PC-9 (cell line): ENCODE measurements around the gene FANCL.

Source experiments
- EZH2 ChIP-seq: fragments of 200-600 bp; sonication (generic); IDR thresholded peaks from 2 replicates; pipeline ENCODE4 v1.8.0; 2017; ENCODE audit warnings: antibody characterized with exemption, low read depth
- TF ChIP-seq, protein P1 (sequence below): fragments of 200-600 bp; sonication (generic); conservative IDR thresholded peaks from 2 replicates; pipeline ENCODE4 v1.6.1; 2017; ENCODE audit warnings: mixed run types, antibody characterized with exemption, mild to moderate bottlenecking, moderate library complexity

DNA sequence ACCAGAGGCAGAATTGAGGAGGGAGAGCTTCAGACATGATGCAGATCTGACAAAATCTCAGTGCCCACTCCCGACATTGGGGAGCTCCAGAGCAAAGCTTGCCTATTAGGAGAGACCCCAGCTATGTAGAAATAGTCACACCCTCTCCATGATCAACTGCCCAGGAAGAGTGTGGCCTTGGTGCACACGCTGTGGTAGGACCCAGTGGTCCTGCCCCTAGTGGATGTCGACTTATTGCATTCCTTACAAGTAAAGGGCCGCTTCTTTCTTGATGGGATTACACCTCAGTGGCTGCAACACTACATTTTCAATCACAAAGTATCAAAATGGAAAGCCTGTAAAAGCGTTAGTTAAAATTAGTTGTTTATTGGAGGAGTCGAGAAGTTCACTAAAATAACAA lies 130.4 kb downstream of the FANCL start:
- no peak for TF ChIP-seq EZH2
- TF ChIP-seq, protein P1, sequence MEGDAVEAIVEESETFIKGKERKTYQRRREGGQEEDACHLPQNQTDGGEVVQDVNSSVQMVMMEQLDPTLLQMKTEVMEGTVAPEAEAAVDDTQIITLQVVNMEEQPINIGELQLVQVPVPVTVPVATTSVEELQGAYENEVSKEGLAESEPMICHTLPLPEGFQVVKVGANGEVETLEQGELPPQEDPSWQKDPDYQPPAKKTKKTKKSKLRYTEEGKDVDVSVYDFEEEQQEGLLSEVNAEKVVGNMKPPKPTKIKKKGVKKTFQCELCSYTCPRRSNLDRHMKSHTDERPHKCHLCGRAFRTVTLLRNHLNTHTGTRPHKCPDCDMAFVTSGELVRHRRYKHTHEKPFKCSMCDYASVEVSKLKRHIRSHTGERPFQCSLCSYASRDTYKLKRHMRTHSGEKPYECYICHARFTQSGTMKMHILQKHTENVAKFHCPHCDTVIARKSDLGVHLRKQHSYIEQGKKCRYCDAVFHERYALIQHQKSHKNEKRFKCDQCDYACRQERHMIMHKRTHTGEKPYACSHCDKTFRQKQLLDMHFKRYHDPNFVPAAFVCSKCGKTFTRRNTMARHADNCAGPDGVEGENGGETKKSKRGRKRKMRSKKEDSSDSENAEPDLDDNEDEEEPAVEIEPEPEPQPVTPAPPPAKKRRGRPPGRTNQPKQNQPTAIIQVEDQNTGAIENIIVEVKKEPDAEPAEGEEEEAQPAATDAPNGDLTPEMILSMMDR = no peak
